ENCODE results near the gene SMIM24. TPM values are rescaled to one million over a fixed set of nuclear protein-coding genes. Genes with fewer than 3 reads are reported as not detected.

Gene SMIM24
- total RNA-seq, 4 donors from 2014 or later: not detected

DNA sequence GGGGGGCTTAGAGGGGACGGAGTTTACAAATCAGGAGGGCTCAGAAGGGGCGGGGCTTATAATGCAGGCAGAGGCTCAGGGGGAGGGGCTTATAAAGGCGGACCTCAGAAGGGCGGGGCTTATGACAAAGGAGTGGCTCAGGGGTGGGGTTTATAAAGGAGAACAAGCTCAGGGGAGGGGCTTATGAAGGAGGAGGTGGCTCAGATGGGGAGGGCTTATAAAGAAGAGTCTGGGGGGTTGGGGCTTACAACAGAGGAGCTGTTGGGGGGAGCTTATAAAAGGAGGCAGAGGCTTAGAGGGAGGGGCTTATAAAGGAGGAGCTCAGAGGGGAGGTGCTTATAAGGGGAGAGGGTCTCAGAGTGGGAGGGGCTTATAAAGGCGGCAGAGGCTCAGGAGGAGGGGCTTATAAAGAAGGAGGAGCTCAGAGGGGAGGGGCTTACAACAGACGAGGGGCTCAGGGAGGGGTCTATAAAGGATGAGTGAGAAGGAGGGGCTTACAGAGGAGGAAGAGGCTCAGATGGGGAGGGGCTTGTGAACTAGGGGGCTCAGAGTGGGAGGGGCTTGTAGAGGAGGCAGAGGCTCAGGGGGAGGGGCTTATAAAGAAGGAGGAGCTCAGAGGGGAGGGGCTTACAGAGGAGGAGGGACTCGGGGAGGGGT is 1.0 kb downstream of the SMIM24 start:
- Histone ChIP-seq H3K9me3 (no peaks in the 10 kb centered on the region), H3K4me1 (no peaks in the 10 kb centered on the region), H3K36me3 (no peaks in the 10 kb centered on the region), H3K4me3 (no peak overlapping the region), H3K27me3 (peaks cover 40 to 60% (median 46%) of the 10 kb centered on the region in 3 donors), H3K27ac (no peak overlapping the region)
- DNase-seq: no peak
- intact Hi-C loops (cut with DNase I; ENCODE audit: low total_unique reads) (no loop called here), in situ Hi-C loops (cut with MboI; ENCODE audit: low sequenced_read_pairs in 4 of 4) (loop anchor here in 2 of 4 donors (10.0 kb wide), 1 partner anchor 155 kb away; no protein-coding TSS in a partner anchor)
- TF ChIP-seq, protein P1, sequence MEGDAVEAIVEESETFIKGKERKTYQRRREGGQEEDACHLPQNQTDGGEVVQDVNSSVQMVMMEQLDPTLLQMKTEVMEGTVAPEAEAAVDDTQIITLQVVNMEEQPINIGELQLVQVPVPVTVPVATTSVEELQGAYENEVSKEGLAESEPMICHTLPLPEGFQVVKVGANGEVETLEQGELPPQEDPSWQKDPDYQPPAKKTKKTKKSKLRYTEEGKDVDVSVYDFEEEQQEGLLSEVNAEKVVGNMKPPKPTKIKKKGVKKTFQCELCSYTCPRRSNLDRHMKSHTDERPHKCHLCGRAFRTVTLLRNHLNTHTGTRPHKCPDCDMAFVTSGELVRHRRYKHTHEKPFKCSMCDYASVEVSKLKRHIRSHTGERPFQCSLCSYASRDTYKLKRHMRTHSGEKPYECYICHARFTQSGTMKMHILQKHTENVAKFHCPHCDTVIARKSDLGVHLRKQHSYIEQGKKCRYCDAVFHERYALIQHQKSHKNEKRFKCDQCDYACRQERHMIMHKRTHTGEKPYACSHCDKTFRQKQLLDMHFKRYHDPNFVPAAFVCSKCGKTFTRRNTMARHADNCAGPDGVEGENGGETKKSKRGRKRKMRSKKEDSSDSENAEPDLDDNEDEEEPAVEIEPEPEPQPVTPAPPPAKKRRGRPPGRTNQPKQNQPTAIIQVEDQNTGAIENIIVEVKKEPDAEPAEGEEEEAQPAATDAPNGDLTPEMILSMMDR (IDR thresholded peaks at IDR 0.05 in 4 of 5, conservative IDR thresholded peaks at IDR 0.05 in 1 of 5): no peak
- TF ChIP-seq POLR2A (IDR thresholded peaks at IDR 0.05): no peak
- peak in 1 of 2 donors; percentile 14 for ATAC-seq

DNA sequence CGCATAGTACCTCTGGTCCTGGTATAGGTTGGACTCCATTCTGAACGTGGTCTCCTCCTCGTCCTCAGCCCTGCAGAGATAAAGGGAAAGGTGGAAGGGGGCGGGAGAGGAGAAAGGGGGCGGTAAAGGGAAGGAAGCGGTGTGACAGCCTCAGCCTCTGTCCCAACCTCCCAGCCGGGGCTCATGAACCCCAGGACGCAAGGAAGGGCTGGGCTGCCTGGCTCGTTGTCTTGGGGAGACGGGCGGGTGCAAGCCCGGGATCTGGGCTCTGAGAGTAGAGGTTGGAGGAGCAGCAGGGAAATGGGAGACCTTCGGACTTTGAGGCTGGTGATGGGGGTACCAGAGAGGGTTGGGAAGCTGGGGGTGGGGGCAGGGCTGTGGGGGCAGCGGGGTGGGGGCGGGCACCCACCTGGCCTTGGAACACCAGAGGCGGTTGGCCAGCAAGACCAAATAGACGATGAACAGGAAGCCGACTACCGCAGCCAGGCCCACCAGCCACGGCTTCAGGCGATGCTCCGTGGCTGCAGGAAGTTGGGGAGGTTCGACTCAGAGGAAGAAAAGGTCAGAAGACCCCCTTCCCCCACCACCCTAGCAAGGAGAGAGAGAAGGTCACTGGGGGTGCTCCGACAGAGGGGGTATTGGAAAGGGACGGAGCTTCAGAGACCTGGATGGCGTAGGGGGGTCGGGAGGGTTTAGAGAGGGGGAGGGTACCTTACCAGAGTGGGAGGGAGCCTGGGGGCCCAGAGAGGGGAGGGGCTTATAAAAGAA is 1.7 kb downstream of the SMIM24 start:
- no peak overlapping the region for H3K27ac ChIP-seq

DNA sequence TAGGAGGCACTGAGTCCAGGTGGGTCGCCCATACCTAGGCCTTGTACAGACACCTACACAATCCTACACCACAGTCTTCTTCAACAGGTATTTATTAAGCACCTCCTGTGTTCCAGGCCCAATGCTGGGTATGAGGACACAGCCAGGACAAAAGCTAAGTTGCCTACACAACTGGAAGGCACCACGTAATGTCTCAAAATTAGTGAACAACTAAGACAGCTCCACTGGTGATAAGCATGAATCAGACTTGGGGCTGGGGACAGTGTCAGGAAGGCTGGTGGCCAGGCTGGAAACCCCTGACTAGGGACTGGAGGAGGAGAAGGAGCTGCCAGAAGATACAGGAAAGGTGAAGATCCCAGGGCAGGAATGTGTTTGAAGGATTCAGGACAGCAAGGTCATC is 2.4 kb downstream of the SMIM24 start:
- TF ChIP-seq POLR2A (IDR thresholded peaks at IDR 0.05): no peak
- TF ChIP-seq, protein P1 (IDR thresholded peaks at IDR 0.05 in 4 of 5, conservative IDR thresholded peaks at IDR 0.05 in 1 of 5): no peak
- H3K27ac ChIP-seq: no peak overlapping the region
- intact Hi-C loops (cut with DNase I; ENCODE audit: low total_unique reads) (no loop called here), in situ Hi-C loops (cut with MboI; ENCODE audit: low sequenced_read_pairs in 4 of 4) (loop anchor here in 2 of 4 donors (10.0 kb wide), 1 partner anchor 153 kb away; no protein-coding TSS in a partner anchor)
- H3K9me3 ChIP-seq: no peaks in the 10 kb centered on the region
- H3K27me3 ChIP-seq: peaks cover 34 to 47% (median 38%) of the 10 kb centered on the region in 3 donors
- no peaks in the 10 kb centered on the region for H3K36me3 ChIP-seq
- no peak overlapping the region for H3K4me3 ChIP-seq
- DNase-seq (no peak), ATAC-seq (no peak)
- H3K4me1 ChIP-seq: no peaks in the 10 kb centered on the region

More for the DNA sequence above, 1.7 kb downstream of the SMIM24 start:
- peaks cover 34 to 54% (median 44%) of the 10 kb centered on the region in 3 donors for H3K27me3 ChIP-seq
- no peak overlapping the region for H3K4me3 ChIP-seq
- no peak for ATAC-seq
- no peaks in the 10 kb centered on the region for H3K9me3 ChIP-seq
- DNase-seq: no peak
- in situ Hi-C loops (cut with MboI; ENCODE audit: low sequenced_read_pairs in 4 of 4) (loop anchor here in 2 of 4 donors (10.0 kb wide), 1 partner anchor 154 kb away; no protein-coding TSS in a partner anchor), intact Hi-C loops (cut with DNase I; ENCODE audit: low total_unique reads) (no loop called here)
- H3K36me3 ChIP-seq: no peaks in the 10 kb centered on the region
- H3K4me1 ChIP-seq: no peaks in the 10 kb centered on the region
- TF ChIP-seq POLR2A (IDR thresholded peaks at IDR 0.05): no peak
- TF ChIP-seq, protein P1 (IDR thresholded peaks at IDR 0.05 in 4 of 5, conservative IDR thresholded peaks at IDR 0.05 in 1 of 5): no peak

DNA sequence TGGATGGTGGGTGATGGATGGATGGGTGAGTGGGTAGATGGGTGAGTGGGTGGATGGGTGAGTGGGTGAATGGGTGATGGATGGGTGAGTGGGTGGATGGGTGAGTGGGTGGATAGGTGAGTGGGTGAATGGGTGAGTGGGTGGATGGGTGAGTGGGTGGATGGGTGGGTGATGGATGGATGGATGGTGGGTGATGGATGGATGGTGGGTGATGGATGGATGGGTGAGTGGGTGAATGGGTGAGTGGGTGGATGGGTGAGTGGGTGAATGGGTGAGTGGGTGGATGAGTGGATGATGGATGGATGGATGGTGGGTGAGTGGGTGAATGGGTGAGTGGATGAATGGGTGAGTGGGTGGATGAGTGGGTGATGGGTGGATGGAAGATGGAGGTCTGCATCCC is 2.8 kb downstream of the SMIM24 start:
- in situ Hi-C loops (cut with MboI; ENCODE audit: low sequenced_read_pairs in 4 of 4) (loop anchor here in 2 of 4 donors (10.0 kb wide), 1 partner anchor 153 kb away; no protein-coding TSS in a partner anchor), intact Hi-C loops (cut with DNase I; ENCODE audit: low total_unique reads) (no loop called here)
- Histone ChIP-seq H3K36me3 (no peaks in the 10 kb centered on the region), H3K27me3 (peaks cover 32 to 43% (median 33%) of the 10 kb centered on the region in 3 donors), H3K4me3 (no peak overlapping the region), H3K4me1 (no peaks in the 10 kb centered on the region), H3K27ac (no peak overlapping the region), H3K9me3 (no peaks in the 10 kb centered on the region)
- TF ChIP-seq, protein P1 (IDR thresholded peaks at IDR 0.05 in 4 of 5, conservative IDR thresholded peaks at IDR 0.05 in 1 of 5): no peak
- no peak for TF ChIP-seq POLR2A (IDR thresholded peaks at IDR 0.05)
- DNase-seq (no peak), ATAC-seq (no peak)

Measured in gastrocnemius medialis (tissue), 4 donors.